Measurements from ENCODE around the gene SCNN1B. TPM values are rescaled to one million over a fixed set of nuclear protein-coding genes. Genes with fewer than 3 reads are reported as not detected.
"Not testable (repeated sequence)": the region's sequence is repeated elsewhere in the genome, so short reads cannot be mapped to it uniquely, and the experiment has no call there.

The SCNN1B gene, protein sequence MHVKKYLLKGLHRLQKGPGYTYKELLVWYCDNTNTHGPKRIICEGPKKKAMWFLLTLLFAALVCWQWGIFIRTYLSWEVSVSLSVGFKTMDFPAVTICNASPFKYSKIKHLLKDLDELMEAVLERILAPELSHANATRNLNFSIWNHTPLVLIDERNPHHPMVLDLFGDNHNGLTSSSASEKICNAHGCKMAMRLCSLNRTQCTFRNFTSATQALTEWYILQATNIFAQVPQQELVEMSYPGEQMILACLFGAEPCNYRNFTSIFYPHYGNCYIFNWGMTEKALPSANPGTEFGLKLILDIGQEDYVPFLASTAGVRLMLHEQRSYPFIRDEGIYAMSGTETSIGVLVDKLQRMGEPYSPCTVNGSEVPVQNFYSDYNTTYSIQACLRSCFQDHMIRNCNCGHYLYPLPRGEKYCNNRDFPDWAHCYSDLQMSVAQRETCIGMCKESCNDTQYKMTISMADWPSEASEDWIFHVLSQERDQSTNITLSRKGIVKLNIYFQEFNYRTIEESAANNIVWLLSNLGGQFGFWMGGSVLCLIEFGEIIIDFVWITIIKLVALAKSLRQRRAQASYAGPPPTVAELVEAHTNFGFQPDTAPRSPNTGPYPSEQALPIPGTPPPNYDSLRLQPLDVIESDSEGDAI
- 2.3 TPM for total RNA-seq

DNA sequence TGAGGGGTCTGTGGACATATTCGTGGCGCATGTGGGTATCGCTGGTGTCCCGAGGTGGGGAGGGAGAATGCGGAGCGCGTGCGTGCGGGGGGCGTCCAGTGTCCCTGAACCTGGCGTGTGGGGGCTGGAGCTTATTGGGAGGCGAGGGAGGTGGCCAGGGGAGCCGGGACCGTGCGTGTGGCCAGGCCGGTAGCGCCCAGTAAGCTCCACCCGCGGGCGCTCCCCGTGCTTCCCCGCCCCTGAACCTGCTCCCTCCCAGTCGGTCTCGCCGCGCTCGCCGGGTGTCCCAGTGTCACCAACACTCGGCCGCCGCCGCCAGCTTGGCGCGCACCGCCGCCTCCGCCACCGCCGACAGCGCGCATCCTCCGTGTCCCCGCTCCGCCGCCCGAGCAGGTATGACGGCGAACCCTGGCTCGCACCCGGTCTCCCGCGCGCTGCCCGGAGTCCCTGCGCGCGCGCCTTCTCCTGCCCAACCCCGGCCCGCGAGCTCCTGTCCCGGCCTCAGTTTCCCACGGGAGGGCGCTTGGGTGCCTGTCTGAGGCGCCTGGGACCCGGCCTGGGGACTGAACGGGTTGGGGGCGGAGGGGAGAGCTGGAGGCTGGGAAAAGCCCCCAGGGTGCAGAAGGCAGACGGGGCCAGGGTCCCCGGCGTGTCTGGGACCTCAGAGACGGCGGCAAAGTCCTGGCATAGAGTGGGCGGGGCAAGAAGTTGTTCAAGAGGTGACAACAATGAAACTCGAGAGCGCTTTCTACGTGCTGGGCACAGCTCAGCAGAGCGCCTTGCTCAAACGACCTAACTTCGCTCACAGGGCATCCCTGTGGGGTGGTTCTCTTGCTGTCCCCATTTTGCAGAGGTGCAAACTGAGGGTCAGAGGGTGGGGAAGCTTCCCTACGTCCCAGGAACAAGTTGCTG is at the start of gene SCNN1B:
TSS of gene SCNN1B (plus strand) at position 258 of the 912 bp plus-strand sequence. CDS start 46,298 bp downstream, outside the sequence.
- DNase-seq (ENCODE audit: low spot score) (no peak), ATAC-seq (no peak)
- intact Hi-C loops (cut with DNase I): no loop called here

DNA sequence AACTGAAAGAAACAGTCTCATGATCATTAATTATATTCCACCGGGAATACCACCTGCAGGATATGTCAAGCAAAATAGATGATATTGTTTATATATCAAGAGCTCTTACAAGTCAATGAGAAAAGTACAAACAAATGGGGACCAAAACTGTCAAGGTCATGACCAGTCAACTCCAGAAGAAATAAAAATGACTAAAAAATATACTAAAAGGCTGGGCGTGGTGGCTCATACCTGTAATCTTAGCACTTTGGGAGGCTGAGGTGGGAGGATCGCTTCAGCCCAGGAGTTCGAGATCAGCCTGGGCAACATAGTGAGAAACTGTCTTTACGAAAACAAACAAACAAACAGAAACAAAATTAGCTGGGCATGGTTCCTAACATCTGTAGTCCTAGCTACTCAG is 49.8 kb upstream of the SCNN1B start:
- DNase-seq (ENCODE audit: low spot score) (no peak), ATAC-seq (no peak)
- intact Hi-C loops (cut with DNase I): no loop called here

DNA sequence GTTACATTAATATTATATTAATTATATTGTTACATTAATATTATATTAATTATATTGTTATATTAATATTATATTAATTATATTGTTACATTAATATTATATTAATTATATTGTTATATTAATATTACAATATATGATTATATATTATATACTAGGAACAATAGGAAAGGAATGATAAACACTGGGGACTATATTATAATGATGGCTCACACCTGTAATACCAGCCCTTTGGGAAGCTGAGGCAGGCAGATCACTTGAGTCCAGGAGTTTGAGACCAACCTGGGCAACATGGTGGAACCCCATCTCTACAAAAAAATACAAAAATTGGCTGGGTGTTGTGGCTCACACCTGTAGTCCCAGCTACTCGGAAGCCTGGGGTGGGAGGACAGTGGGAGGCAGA is 48.5 kb upstream of the SCNN1B start:
- ATAC-seq; DNase-seq (ENCODE audit: low spot score); intact Hi-C loops (cut with DNase I): not testable (repeated sequence)

DNA sequence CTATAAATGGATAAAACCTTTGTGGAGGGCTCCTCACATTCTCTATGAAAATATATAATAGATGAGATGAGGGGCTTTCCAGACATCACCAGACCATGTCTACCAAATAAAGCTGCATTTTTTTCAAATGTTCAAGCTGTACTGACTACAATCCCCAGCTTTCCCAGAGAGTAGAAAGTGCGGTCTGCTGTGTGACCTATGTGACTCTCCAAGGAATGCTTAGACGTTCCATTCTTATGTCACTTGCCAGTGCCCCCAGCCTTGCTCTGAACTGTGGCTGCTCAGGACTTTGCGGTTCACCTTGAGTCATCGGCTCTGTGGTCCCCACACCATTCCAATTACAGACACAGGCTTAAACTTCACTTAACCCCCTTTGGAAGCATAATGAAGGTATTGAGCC is 47.8 kb upstream of the SCNN1B start:
- intact Hi-C loops (cut with DNase I): no loop called here
- DNase-seq (ENCODE audit: low spot score): no peak

DNA sequence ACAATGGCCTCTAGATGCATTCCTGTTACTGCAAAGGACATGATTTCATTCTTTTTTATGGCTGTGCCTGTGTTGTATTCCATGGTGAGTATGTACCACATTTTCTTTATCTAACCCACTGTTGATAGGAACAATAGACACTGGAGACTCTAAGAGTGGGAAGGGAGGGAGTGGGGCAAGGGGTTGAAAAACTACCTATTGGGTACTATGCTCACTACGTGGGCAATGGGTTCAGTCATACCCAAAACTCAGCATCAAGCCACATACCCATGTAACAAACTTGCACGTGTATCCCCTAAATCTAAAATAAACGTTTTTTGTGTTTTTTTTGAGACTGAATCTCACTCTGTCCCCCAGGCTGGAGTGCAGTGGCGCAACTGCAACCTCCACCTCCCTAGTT is 47.1 kb upstream of the SCNN1B start:
- ATAC-seq (no peak), DNase-seq (ENCODE audit: low spot score) (no peak)
- intact Hi-C loops (cut with DNase I): no loop called here

More for the DNA sequence above, 47.8 kb upstream of the SCNN1B start:
- no peak for ATAC-seq

DNA sequence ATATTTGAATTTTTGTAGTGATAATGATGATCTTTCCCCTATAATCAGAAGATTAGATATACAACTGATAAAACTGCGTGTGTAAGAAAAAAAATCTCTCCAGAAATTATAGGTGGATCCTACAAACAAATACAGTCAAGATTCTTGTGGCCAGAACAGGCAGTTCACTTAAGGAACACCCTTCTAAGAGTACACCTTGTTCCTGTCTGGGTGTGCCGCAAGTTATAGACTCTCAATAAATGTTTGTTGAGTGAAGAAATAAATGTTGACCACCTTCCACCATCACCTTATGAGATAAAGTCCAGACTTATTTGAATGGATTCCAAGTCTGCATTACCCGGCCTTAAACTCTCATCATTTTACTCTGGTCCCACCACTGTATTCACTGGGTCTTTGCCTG is 45.7 kb upstream of the SCNN1B start:
- DNase-seq (ENCODE audit: low spot score) (no peak), ATAC-seq (no peak)
- intact Hi-C loops (cut with DNase I): no loop called here

DNA sequence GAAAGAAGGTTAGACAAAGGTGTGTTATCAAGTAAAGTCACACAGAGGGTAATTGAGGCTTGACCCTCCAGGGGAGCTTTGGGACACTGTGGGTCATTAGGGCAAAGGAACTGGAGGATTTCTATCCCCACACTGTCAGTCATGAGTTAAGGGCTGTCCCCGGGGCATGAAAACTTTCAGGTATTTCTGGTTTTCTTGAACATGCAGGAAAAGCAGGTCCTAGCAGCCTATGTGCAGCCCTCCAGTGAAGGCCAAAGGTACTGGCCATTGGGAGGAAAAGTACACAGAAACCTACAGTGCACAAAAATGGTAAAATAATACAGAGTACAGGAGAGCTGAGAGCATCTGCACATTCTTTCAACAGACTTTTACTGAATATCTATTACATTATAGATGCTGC is 44.4 kb upstream of the SCNN1B start:
- ATAC-seq: no peak
- intact Hi-C loops (cut with DNase I): no loop called here
- no peak for DNase-seq (ENCODE audit: low spot score)

DNA sequence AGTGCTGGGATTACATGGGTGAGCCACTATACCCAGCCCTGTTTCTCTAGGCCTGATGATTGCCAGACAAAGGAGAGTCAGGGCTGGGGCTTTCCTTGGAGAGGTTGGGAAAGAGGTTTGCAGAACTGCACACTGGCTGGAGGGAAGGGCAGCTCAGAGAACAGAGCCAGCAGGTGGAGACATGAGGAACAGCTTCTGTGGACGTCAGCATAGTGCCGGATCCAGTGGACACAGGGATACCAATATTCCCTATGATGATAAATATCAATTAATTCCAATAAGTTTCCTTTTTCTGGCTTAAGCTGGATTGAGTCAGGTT is 43.2 kb upstream of the SCNN1B start:
- ATAC-seq: no peak
- DNase-seq (ENCODE audit: low spot score): no peak
- intact Hi-C loops (cut with DNase I): no loop called here

DNA sequence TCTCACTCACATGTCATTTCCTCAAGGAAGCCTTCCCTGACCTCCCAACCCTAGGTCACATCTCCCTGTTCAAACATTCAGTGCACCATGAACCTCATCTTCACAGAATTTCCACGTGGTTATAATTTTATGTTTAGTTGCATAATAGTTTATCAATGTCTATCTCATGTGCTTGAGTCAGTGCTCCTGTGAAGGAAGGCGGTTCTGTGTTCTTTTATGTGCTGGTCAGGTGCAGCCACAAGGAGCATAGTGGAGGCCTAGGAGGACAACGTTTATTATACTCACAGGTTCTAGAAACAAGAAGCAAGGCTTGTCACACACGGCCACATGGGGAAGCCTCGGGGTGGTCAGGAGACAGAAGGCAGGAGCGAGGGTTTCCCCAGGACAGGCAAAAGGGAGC is 34.5 kb upstream of the SCNN1B start:
- no peak for DNase-seq (ENCODE audit: low spot score)
- intact Hi-C loops (cut with DNase I): no loop called here
- no peak for ATAC-seq

DNA sequence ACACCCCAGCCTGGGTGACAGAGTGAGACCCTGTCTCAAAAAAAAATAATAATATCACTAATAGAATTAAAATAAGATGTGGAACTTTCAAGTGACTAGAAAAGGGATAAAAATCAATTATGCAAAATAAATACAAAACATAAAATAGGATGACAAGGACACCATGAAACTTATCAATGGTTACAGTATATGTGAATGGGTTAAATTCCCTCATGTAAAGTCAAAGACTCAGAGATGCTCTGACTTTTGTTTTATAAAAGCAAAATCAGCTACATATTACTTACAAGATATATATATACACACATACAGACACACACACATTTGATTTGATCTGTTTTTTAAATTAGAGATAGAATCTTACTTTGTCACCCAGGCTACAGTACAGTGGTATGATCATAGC is 33.5 kb upstream of the SCNN1B start:
- ATAC-seq (no peak), DNase-seq (ENCODE audit: low spot score) (no peak)
- intact Hi-C loops (cut with DNase I): no loop called here

DNA sequence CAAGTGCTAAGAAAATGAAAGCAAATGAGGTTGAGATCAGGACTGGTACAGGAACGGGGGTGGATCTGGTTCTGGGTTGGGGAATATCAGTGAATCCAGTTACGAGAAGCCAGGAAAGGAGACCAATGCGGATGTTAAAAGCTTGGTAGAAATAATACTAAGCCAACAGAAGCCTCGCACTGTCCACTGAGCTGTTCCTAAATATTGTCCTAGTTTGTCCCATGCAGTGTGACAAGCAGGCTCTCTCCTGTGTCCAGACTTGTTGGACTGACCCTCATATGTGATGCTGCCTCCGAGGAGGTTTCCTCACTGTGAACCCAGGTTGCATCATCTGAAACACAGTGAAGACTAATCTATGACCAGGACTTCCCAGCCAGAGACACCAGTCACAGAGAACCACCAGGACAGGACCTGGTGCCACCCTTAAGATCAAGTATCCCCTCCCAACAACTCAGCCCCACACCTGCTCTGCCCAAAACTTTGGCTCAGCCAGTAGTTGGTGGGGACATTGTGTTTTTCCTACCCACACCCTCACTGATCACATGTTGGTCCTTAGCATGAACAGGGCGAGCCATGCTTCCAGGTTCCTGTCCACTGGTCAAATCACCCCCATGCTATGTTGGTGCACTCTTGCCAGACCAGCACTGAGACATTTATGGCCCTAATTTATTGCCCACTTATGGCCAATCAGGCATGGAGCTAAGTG is 32.7 kb upstream of the SCNN1B start:
- intact Hi-C loops (cut with DNase I): no loop called here
- DNase-seq (ENCODE audit: low spot score): no peak
- ATAC-seq: no peak

DNA sequence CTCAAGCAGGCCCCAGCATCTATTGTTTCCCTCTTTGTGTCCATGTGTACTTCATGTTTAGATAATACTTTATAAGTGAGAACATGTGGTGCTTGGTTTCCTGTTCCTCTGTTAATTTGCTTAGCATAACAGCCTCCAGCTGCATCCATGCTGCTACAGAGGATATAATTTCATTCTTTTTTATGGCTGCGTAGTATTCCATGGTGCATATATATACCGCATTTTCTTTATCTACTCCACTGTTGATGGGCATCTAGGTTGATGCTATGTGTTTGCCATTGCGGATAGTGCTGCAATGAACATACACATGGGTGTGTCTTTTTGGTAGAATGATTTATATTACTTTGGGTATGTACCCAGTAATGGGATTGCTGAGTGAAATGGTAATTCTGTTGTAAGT is 31.4 kb upstream of the SCNN1B start:
- intact Hi-C loops (cut with DNase I): no loop called here
- DNase-seq (ENCODE audit: low spot score): no peak
- ATAC-seq: no peak

DNA sequence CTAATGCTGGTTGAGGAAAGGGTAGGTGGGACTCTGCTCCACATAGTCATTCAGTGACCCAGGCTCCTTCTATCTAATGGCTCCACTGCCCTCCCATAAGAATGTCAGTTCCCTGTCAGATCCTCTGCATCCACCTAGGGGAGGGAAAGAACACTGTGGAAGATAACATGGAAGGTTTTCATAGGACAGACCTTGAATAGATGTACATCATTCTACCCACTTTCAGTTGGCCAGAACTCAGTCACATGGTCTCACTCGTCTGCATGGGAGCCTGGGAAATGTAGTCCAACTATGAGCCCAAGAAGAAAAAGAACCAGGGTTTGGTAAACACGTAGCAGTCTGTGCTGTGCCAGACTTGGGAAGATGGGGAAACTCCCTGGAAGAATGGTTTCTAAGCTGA is 27.1 kb upstream of the SCNN1B start:
- DNase-seq (ENCODE audit: low spot score) (no peak), ATAC-seq (no peak)
- intact Hi-C loops (cut with DNase I): no loop called here

DNA sequence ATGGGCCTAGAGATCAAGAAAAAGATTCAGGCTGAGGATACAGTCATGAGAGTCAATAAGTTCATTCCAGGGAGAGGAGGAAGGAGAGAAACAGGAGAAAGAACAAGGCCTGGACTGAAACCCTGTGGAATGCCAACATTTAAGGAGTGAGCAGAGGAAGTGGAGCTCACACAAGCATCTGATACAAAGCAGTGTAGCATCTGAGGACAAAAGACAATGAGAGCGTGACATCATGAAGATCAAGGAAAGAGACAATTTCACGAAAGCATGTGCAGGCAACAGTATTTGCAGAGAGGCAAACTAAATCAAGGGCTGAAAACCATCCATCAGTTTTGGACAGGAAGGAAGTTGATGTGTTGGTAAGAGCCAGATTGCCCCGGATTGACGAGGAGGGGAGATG is 25.3 kb upstream of the SCNN1B start:
- DNase-seq (ENCODE audit: low spot score) (no peak), ATAC-seq (no peak)
- intact Hi-C loops (cut with DNase I): no loop called here

DNA sequence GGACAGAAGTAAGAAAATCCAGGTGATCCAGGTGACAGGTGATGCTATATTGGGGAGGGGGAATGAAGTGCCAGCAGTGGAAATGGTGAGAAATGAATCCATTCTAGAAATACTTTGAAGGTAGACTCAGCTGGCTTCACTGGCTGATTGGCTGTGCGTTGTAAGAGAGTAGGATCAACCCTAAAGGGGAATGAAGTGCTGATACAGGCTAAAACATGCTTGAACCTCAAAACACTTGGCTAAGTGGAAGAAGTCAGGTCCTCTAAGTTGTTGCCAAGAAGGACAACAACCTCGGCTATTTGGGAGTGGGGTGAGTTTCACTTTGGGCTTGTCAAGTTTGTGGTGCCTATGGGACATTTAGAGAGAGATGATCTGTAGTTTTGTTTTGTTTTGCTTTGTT is 24.1 kb upstream of the SCNN1B start:
- DNase-seq (ENCODE audit: low spot score) (no peak), ATAC-seq (no peak)
- intact Hi-C loops (cut with DNase I): no loop called here

DNA sequence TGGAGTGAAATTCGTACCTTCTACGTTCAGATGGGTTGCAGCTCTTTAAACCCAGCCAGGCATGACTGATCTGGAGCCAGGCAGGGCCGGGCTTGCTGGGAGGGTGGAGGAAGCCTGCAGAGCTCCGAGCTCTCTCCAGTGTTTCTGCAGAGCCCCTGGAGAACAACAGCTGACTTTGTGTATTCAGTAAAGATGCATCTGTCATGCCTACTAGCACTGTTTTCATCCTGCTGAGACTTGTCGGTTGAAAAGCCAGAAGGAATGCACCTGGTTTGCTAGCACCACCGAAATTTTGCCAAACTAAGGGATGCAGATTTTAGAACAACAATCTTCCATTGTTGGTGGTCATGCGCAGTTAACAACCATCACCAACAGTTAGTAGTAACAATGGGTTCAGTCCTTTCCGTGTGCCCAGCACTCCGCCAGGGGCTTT is 22.4 kb upstream of the SCNN1B start:
- intact Hi-C loops (cut with DNase I): no loop called here
- ATAC-seq: no peak
- no peak for DNase-seq (ENCODE audit: low spot score)

DNA sequence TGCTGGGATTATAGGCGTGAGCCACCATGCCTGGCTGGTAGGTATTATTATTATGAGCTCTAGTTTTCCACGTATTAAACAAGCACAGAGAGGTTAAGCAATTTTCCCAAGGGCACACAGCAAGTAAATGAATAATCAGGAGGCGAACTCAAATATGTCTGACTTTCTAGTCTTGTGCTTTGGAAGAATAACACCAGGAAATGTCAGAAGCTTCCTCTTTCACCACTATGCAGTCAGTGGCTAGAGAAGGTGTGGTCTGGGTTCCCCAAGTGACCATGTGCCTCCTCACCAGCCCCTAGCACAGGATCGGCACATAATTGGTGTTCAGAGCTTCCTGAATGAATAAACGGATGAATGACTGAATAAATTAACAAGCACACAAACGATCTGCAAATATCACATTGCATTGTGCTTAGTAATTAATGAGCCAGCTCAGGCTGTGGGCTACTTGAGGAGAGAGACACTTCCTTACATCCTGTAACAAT is 21.6 kb upstream of the SCNN1B start:
- ATAC-seq: no peak
- intact Hi-C loops (cut with DNase I): no loop called here
- no peak for DNase-seq (ENCODE audit: low spot score)

DNA sequence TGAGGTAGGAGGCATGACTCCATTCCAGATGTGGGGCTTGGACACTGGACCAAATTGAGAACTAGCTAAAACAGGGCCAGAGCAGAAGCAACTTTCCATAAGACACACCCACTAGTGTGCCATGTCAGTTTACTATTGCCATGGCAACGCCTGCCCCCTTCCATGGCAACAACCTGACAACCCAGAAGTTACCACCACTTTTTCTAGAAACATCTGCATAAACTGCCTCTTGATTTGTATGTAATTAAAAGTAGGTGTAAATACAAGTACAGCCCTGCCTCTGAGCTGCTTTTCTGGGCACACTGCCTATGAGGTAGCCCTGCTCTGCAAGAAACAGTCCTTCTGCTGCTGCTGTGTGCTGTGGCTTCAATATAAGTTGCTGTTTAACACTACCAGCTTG is 19.5 kb upstream of the SCNN1B start:
- intact Hi-C loops (cut with DNase I): no loop called here
- ATAC-seq: no peak
- no peak for DNase-seq (ENCODE audit: low spot score)

DNA sequence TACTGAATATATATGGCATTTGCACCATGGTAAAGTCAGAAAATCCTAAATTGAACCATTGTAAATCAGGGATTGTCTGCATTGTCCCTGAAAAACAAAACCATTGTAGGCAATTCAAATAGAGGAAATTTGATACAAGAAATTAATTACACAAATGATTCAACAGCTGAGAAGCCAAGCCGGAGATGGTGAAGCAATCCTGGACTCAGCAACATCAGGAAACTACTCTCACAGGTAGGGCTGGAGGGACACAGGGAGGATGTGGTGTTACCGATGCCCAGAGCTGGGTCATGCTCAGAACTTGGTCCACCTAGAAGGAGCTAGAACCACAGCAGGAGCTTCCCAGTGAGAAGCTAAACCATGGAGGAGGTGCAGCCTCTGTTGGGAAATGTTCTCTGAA is 18.5 kb upstream of the SCNN1B start:
- DNase-seq (ENCODE audit: low spot score): no peak
- no peak for ATAC-seq
- intact Hi-C loops (cut with DNase I): no loop called here
